B cell (primary cell): ENCODE measurements around the gene SLC6A2.

Experiments
- CTCF ChIP-seq: fragments of 200-600 bp; IDR thresholded peaks from one replicate; pipeline ENCODE4 v1.8.0; 2022; ENCODE audit warnings: antibody characterized with exemption, mild to moderate bottlenecking
- EZH2 ChIP-seq: IDR thresholded peaks from 2 replicates; pipeline ENCODE4 v1.6.1; 2012; ENCODE audit warnings: borderline replicate concordance, low read depth, mild to moderate bottlenecking, moderate library complexity, low read length; ENCODE audit not compliant: insufficient read depth, poor library complexity, severe bottlenecking

- TF ChIP-seq CTCF (no peak), EZH2 (no peak)
Measured at GRCh38 chr16:55668340-55669281, 12.8 kb downstream of the SLC6A2 start.
